OCI-LY7 (cell line): Measurements from ENCODE around the gene CFAP74.

Experiments used
- EZH2phosphoT487 ChIP-seq: fragments of 200-600 bp; sonication (generic); IDR thresholded peaks from 2 replicates; pipeline ENCODE4 v1.6.1; 2018; ENCODE audit warnings: low read depth, borderline replicate concordance, mild to moderate bottlenecking, mixed run types, antibody characterized with exemption, low read length, moderate library complexity, mixed read lengths
- TF ChIP-seq, protein P1 (sequence below): fragments of 200-600 bp; sonication (generic); conservative IDR thresholded peaks from 2 replicates; pipeline ENCODE4 v1.5.1; 2014; ENCODE audit warnings: mild to moderate bottlenecking, antibody characterized with exemption, low read length, moderate library complexity, mixed read lengths

DNA sequence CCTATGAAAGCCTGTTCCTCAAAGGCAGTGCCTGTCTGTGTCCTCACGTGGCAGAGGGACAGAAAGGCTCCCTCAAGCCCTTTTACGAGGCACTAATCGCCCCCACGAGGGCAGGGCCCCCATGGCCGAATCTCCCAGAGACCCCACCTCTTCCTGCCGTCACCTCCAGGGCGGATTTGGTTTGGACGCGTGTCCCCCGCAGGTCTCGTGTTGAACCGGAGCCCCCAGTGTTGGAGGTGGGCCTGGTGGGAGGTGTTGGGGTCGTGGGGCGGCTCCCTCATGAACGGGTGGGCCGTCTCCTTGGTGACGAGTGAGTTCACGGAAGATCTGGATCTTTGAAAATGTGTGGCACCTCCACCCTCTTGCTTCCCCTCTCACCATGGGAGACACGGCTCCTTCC is 27.6 kb downstream of the CFAP74 start:
- TF ChIP-seq, protein P1, sequence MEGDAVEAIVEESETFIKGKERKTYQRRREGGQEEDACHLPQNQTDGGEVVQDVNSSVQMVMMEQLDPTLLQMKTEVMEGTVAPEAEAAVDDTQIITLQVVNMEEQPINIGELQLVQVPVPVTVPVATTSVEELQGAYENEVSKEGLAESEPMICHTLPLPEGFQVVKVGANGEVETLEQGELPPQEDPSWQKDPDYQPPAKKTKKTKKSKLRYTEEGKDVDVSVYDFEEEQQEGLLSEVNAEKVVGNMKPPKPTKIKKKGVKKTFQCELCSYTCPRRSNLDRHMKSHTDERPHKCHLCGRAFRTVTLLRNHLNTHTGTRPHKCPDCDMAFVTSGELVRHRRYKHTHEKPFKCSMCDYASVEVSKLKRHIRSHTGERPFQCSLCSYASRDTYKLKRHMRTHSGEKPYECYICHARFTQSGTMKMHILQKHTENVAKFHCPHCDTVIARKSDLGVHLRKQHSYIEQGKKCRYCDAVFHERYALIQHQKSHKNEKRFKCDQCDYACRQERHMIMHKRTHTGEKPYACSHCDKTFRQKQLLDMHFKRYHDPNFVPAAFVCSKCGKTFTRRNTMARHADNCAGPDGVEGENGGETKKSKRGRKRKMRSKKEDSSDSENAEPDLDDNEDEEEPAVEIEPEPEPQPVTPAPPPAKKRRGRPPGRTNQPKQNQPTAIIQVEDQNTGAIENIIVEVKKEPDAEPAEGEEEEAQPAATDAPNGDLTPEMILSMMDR = no peak
- TF ChIP-seq EZH2phosphoT487 = no peak
